DMS79 treated with DMSO at 0.1 percent for 48 hours (cell line): ENCODE data around the gene FOXA3.
"Not testable (repeated sequence)": the region's sequence is repeated elsewhere in the genome, so short reads cannot be mapped to it uniquely, and the experiment has no call there.

Experiments used
- DNase-seq: peaks from one replicate; lab custom pipeline; 2025; lab: John Stamatoyannopoulos, UW

The FOXA3 gene

DNA sequence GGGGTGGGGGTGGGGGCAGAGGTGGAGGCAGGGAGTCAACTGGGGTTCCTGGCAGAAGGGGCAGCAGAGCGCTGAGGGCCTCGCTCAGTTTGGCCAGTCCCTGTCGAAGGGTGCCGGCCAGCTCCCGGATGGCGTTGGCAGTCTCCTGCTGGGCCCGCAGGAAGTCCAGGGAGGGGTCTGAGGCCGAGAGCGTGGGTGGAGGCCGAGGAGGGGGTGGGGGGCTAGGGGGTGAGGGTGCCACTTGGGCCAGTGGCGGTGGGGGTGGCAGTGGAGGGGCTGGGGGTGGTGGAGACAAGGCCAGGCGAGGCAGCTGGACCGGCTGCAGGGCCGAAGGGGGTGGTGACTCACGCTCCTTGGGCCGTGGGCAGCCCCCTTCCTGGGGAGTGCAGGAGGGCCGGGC lies 26.8 kb downstream of the FOXA3 start:
- no peak for DNase-seq

DNA sequence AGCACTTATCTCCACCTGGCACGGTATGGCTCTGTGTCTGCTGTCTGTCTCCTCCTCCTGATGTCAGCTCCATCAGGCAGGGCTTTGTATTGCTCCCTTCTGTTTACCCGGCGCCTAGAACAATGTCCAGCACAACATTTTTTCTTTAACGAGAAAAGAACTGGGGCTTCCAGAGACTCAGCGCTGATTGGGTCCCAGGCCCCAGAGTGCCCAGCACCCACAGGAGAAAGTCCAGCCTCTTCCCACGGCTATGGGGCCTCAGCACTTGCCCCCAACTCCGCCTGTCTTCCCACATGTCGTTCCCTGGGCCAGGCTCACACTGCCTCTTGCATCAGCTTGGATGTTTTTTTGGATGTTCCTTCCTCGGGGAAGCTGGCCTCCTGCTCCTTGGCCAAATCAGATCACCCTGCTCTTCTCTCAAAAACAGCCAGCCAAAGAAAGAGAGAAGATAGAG lies 31.4 kb downstream of the FOXA3 start:
- no peak for DNase-seq

DNA sequence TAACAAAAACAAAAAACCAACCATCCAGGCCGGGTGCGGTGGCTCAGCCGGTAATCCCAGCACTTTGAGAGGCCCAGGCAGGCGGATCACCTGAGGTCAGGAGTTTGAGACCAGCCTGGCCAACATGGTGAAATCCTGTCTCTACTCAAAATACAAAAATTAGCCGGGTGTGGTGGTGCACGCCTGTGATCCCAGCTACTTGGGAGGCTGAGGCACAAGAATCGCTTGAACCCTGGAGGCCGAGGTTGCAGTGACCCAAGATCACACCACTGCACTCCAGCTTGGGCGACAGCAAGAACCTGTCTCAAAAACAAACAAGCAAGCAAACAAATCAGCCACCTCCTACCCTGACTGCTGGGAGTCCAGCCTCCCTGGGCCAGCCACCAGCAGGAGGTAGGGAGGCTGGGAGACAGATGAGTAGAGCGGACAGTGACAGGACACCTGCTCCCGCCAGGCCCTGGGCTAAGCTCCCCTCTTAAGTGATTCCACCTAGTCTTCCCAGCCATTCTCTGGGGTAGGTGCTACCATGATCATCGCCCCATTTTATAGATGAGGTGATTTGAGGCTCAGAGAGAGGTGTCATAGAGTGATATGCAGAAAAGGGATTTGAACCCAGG lies 32.0 kb downstream of the FOXA3 start:
- DNase-seq, result not testable (repeated sequence)

DNA sequence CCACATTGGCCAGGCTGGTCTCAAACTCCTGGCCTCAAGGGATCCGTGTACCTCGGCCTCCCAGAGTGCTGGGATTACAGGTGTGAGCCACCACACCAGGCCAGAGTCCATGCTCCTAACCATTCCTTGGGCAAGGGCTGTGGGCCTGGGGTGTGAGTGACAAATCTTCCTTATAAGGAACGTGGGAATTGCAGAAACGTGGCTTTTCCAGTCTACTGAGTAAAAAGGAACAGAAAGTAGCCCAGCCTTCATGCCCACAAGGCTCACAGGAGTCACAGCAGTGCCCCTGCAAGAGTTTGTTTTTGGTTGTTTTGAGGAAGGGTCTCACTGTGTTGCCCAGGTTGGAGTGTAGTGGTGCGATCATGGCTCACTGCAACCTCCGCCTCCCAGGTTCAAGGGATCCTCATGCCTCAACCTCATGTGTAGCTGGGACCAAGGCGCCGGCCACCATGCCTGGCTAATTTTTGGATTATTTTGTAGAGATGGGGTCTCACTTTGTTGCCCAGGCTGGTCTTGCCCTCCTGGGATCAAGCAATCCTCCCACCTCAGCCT lies 33.2 kb downstream of the FOXA3 start:
- DNase-seq, result no peak

DNA sequence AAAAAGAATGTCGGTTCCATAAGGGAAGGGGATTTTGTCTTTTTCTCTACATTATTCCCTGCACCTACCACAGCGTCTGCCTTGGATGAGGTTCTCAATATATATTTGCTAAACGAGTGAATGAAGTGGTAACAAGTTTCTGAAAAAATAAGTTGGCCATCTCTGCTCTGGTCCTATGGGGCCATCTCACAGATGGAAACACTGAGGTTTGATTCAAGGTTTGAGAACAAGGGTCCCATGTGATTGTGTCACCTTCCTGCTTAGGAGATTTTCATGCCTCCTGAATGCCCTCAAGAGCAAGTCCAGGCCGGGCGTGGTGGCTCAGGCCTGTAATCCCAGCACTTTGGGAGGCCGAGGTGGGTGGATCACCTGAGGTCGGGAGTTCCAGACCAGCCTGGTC lies 35.1 kb downstream of the FOXA3 start:
- DNase-seq, result no peak

DNA sequence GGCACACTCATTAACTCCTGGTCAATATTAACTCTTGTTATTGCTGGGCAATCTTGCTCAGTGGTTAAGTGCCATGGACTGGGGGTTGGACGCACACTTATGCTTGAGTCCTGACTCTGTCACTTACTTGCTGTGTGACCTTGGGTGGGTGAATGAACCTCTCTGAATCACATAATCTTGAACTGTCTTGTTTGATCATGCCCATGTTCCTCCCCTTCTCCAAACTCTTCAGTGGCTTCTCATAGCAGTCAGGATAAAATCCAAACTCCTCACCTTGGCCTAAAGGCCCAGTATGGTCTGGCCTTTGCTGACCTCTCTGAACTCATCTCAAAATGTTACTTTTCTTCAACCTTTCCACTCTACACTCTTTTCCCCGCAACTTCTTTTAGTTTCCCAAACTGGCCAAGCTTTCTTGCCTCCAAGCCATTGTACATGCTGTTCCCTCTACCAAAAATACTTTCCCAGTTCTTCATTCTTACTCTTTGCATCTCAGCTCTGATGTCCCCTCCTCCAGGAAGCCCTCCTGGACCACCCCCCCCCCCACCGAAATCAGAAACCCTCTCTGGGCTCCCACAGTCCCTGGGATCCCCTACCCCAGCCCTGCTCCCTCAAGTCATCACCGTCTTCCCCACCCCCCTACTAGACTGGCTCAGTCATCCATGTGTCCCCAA lies 35.9 kb downstream of the FOXA3 start:
- no peak for DNase-seq

DNA sequence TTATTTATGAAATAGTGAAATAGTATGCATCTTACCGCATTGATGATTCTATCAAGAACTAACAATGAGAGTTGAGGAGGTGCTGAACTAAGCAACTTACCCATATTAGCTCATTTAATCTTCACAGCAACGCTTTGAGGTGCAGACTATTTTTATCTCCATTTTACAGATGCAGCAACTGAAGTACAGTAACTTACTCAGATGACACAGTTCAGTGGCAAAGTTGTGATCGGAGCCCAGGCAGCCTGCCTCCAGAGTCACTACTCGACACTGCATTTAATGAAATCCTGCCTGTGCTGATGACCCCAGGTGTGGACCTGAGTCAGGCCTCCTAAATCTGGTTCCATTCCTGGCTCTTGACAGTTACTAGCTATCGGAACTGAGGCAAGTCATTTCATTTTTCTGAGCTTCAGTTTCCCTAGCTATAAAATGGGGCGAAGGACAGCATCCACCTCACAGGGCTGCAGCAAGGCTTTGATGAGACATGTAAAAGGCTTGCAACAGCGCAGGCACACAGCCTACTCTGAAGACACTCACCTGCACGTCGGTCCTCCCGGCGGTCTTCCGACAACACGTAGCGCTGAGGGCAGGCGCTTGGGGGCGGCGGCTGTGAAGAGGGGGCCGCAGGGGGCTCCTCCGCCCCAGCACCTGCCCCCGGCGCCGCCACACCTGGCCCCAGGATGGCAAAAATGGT lies 36.8 kb downstream of the FOXA3 start:
- peak; percentile 10 for DNase-seq

DNA sequence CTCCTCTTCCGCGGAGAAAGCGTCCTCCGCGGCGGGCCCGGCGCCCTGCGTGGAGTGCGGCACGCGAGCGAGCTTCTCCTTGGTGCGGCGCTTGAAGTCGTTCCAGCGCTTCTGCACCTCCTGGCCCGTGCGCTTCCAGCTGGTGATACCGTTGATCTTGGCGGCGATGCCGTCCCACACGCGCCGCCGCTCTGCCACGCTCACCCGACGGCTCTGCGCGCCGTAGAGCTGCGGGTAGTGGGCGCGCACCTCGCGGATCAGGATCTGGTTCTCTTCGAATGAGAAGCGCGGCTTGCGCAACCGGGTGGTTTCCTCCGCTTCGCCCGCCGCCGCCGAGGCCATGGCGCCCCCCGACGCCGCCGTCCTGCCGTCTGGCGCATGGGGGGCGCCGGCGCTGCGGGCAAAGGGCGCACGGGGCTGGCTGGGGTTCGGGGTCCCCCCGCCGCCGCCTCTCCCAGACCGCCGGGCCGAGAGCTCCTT lies 37.3 kb downstream of the FOXA3 start:
- DNase-seq, result peak; percentile 10

DNA sequence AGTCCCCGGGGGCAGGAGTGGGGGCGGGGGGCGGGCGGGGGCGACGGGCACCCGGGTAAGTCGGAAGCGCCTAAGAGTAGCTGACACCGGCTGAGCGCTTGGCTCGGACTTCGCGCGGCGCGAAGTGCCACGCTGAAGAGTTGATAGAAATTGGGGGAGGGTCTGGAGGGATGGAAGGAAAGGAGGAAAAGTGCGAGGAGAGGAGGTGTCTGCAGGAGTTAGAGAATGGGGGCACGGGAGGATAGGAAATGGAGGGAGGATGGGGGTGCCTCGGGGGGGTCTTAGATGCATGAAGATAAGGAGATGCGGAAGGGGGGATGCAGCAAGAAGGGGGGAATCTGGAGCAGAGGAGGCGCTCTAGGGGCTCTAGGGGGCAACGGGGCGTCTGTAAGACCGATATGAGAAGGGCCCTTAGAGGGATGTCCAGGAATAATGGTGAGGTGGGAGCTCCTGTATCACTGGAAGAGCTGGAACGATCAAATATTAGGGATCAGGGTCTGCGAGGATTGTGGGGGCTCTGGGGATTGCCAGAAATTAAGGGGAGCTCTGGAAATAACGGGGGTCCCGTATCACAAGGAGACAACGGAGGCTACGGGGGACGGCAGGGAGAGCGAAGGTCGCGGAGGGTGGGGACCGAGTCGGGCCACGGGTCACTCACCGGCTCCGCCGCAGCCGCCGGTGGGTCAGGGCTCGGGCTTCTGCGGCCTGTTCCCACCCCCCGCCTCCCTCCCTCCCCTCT lies 38.0 kb downstream of the FOXA3 start, which contains the start of gene MYPOP:
MYPOP (minus strand) TSS at position 702 of the 739 bp plus-strand sequence. CDS start 840 bp downstream, outside the sequence.
- DNase-seq, result peak; percentile 16

DNA sequence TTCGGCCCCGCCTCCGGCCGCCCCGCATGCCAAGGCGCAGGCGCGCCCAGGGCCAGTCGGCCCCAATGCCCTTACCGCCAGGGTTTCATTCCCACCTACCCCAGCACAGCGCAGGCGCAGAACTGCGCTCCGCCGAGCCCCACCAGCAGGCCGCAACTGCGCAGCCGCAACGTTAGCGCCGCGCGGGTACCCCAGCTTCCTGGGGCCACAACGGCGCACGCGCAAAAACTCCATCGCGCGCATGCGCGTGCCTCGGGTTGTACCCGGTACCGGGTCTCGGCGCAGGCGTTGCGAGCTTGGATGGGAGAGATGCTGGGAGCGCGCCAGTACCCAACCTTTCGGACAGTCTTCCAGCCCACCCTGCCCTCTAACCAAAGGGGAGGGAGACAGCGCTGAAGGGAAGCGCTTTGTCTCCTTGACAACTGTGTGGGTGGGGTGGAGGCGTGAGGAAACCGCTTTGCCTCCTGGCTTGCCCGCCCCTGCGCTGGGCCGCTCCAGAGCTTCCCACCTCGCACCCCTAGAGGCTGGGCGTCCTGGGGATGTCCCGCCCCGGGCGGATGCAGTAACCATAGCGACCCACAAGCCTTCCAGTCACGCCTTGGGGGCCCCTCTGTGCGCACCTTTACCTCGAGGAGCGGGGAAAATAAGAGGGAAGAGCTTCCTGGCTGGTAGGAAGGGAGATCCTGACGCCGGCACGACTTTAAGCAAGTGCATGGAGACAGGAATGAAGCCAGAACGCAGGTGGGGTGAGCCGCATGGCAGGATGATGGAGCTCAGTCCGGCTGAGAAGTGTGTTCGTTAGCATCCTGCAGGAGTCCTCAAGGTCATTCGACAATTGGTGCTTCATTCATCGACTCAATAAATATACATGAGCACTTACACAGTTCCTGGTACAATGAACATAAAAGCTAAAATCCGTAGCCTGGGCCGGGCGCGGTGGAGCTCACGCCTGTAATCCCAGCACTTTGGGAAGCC lies 38.8 kb downstream of the FOXA3 start:
- peak; percentile 95 for DNase-seq

DNA sequence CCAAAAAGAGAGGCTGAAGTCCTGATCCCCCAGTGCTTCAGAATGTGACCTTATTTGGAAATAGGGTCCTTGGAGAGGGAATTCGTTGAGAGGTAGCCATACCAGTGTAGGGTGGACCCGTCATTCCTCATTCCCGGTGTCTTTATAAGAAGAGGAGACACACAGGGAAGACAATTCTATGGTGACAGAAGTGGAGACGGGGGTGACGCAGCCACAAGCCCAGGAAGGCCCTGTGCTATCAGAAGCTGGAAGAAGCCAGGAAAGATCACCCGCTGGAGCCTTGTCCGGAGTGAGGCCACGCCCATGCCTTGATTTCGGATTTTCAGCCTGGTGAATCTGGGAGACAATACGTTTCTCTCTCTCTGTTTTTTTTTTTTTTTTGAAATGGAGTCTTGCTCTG lies 40.9 kb downstream of the FOXA3 start:
- no peak for DNase-seq

DNA sequence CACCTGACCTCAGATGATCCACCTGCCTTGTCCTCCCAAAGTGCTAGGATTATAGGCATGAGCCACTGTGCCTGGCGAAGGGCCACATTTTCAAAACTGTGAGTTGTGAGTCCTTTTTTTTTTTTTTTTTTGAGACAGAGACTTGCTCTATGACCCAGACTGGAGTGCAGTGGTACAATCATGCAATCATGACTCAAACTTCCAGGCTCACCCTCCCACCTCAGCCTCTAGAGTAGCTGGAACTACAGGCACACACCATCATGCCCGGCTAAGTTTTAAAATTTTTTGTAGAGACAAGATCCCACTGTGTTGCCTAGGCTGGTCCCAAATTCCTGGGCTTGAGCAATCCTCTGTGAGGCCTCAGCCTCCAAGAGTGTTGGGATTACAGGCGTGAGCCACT lies 42.1 kb downstream of the FOXA3 start:
- DNase-seq, result no peak

DNA sequence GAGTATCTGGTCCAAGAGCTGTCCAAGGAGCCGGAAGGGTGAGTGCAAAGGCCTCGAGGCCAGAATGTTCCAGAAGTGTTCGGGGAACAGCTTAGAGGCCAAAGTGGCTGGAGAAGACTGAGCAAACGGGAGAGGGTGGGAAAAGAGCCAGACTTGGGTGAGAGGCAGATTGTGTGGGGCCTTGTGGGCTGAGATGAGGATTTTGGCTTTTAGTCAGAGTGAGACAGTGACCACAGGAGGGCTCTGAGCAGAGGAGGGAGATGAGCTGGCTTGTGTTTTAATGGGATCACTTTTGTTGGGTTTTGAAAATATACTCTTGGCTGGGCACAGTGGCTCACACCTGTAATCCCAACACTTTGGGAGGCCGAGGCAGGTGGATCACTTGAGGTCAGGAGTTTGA lies 44.8 kb downstream of the FOXA3 start:
- no peak for DNase-seq

DNA sequence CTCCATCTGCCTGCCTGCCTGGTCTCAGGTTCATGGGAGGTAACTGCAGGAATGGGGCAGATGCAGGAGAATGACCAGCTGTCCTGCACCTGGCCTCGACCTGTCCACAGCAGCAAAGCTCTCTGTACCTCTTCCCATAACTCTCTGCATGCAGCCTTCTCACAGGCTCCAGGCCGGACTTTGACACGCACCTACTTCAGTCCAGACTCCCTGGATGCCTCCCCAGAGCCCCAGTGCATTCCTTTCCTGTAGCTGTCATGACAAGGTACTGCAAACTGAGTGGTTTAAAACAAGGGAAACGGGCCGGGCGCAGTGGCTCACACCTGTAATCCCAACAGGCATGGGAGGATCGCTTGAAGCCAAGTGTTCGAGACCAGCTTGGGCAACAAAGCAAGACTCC lies 47.2 kb downstream of the FOXA3 start:
- no peak for DNase-seq

DNA sequence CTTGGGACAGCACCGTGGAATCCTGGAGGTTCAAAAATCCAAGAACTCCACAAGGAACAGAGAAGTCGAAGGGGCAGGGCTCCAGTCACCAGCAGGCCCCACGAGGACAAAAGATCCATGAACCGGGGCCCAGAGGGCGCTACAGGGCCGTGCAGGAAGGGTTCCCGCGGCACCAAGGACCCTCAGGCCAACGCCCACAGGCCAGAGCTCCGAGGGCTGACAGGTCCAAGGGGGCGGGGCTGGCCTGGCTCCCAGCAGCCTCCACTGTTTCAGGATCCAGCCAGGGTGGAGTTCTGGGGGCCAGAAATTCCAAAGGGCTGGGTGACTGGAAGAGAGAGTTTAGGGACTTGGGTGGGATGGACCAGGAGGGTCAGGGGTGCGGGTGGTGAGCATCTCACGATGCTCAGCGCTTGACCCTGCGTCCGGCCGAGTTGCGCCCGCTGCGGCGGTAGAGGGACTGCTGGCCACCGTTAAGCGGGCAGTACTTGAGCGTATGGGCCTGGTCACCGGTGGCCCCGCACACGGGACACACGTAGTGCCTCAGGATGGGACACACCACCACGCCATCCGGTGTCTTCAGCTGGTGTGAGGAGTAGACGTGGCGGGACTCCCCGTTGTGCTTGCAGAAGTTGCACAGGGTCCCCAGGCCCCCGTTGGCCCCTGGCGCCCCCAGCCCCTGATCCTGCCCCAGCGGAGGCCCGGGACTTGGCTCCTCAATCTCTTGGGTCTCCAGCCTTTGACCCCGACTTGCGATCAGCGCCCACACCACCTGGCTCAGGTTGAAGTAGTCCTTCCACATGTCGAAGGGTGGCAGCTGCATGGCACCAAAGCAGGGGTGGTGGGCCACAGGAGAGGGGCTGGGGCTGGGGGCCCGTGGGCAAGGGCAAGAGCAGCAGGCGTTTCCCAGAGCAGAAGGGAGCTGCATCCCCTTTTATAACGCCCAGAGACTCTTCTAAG lies 50.0 kb downstream of the FOXA3 start, which contains the start of gene NANOS2:
NANOS2 (minus strand) TSS at position 905 of the 957 bp plus-strand sequence; CDS start at position 820, 85 bp downstream.
- DNase-seq, result no peak

DNA sequence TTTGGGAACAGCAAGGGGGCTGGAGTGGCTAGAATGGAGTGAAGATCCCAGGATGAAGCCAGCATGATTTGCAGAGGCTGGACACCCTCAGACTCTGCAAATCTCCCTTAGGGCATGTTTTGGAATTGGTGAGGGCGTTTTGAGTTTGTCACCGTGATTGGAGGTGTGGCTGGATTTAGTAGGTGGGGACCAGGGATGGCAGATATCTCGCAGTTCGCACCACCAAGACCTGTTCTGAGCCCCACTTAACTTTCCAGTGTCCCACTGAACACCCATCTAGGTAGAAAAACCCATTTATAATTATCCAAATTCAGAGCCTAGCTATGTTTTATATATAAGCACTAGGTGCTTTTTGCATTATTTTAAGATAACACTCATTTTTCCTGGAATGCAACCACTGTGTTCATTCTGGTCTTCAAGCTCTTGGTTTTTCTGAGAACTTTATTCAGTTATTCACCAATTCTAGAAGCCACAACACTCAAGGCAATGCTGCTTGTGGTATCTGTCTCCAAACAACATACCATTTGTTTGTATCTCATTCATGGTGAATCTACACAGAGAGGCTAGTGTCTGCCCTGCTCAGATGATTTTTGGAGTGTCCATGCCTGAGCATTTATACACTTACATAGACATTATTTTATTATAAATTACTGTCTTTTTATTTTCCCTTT lies 53.4 kb downstream of the FOXA3 start:
- no peak for DNase-seq

DNA sequence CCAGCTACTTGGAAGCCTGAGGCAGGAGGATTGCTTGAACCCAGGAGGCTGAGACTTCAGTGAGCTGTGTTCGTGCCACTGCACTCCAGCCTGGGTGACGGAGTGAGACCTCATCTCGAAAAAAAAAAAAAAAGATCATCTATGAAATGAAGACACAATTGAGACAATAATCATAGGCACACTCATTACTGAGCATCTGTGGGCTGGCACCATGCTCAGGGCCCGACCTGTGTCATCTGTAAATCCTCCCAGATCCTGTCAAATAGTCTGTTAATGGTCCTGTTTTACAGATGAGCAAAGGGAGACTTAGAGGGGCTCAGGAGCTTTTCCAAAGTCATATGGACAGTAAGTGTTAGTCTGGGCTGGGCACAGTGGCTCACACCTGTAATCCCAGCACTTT lies 54.6 kb downstream of the FOXA3 start:
- no peak for DNase-seq

DNA sequence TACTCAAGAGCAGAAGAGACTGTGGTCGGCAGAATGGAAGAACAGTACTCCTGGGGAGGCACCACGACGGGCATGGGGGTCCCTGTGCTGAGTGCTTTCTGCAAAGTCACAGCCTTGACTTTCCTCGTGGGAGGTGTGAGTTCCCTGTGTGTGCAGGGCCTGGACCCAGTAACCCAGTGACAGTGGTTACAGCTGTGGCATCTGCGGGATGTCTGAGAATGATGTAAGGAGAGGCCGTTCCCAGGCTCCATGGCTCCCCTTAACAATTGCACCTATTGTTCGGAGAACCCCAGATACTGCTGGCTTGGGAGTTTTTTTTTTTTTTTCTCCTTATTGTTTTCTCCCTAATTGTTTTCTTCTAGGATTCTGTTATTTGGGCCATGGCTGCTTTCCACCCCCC lies 55.6 kb downstream of the FOXA3 start:
- no peak for DNase-seq

DNA sequence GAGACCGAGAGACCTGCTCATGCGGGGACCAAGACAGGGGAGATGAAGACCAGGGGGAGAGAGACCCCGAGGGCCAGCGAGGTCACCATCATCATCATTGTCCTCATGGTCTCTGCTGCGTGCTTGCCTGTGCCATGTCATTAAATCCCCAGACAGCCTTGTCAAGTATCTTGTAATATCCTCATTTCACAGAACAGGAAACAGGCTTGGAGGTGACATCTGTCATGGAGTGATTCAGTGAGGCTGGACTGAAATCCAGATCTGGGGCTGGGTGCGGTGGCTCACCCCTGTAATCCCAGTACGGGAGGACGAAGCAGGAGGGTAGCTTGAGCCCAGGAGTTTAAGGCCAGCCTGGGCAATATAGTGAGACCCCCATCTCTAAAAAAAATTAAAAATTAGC lies 56.3 kb downstream of the FOXA3 start:
- DNase-seq, result no peak
